HepG2 (cell line): ENCODE data around the gene PGA3. TPM values are rescaled to one million over a fixed set of nuclear protein-coding genes. Genes with fewer than 3 reads are reported as not detected.

ENCODE experiments used
- ASH2L ChIP-seq: fragments of 300-600, 200-600 bp; sonication (generic); IDR thresholded peaks from 2 replicates; pipeline ENCODE4 v1.7.0; 2017; ENCODE audit warnings: low read depth, mild to moderate bottlenecking, moderate library complexity, mixed read lengths, low read length; ENCODE audit not compliant: insufficient read length
- HIVEP1 ChIP-seq: sonication (generic); formaldehyde crosslinking; IDR thresholded peaks from 2 replicates; pipeline ENCODE4 v1.4.0; 2020; ENCODE audit warnings: mild to moderate bottlenecking, missing genetic modification reagents
- HMG20B ChIP-seq: conservative IDR thresholded peaks from 2 replicates; pipeline ENCODE4 v1.6.1; 2016; ENCODE audit warnings: missing genetic modification reagents, missing compliant biosample characterization
- MZF1 ChIP-seq: sonication (generic); formaldehyde crosslinking; IDR thresholded peaks from 2 replicates; pipeline ENCODE4 v1.8.1; 2023; ENCODE audit warnings: mild to moderate bottlenecking, missing genetic modification reagents, borderline replicate concordance
- PHF8 ChIP-seq: sonication (generic); formaldehyde crosslinking; IDR thresholded peaks from 2 replicates; pipeline ENCODE4 v1.5.0; 2020; ENCODE audit warnings: missing genetic modification reagents
- TBP ChIP-seq: sonication (generic); formaldehyde crosslinking; IDR thresholded peaks from 2 replicates; pipeline ENCODE4 v1.5.0; 2020; ENCODE audit warnings: missing genetic modification reagents
- TSC22D2 ChIP-seq: sonication (generic); formaldehyde crosslinking; IDR thresholded peaks from 2 replicates; pipeline ENCODE4 v1.5.1; 2020; ENCODE audit warnings: missing genetic modification reagents, mild to moderate bottlenecking, borderline replicate concordance
- ZC3H13 ChIP-seq: sonication (generic); formaldehyde crosslinking; IDR thresholded peaks from 2 replicates; pipeline ENCODE4 v1.8.1; 2023; ENCODE audit warnings: mild to moderate bottlenecking, missing genetic modification reagents, moderate library complexity
- ZNF160 ChIP-seq: sonication (generic); formaldehyde crosslinking; IDR thresholded peaks from 2 replicates; pipeline ENCODE4 v1.8.0; 2022; ENCODE audit warnings: mild to moderate bottlenecking, inconsistent platforms, missing genetic modification reagents
- ZNF570 ChIP-seq: sonication (generic); formaldehyde crosslinking; IDR thresholded peaks from 2 replicates; pipeline ENCODE4 v1.4.0; 2020; ENCODE audit warnings: mild to moderate bottlenecking, missing genetic modification reagents, borderline replicate concordance
- polyA plus RNA-seq, 8 experiments: library from polyadenylated mRNA; depleted of rRNA in 3 of 8; stranded (reverse) in 7 of 8; unstranded in 1 of 8; fragments of >200 nt; fragmentation: Illumina TruSeq in 4 of 8; extraction: Trizol in 4 of 8; gene quantifications; 2 replicates each; pipeline versions ENCODE4 v1.2.1 to v1.2.3, GENCODE V29; 2011 to 2016; ENCODE audit warnings: low read depth in 4 of 8, missing spikeins in 1 of 8, mixed read lengths in 1 of 8; ENCODE audit not compliant: insufficient read depth in 1 of 8
- total RNA-seq, 5 experiments: library from RNA; depleted of rRNA; stranded (reverse); fragments of >200 nt; fragmentation: Illumina TruSeq; extraction: Trizol; gene quantifications; 2 replicates each; pipeline ENCODE4 v1.2.3, GENCODE V29; 2016; ENCODE audit warnings: low read depth in 1 of 5
- TF ChIP-seq, protein P1 (sequence below): IDR thresholded peaks from 2 replicates; pipeline ENCODE4 v1.6.1; 2016; ENCODE audit warnings: low read depth, missing genetic modification reagents, missing compliant biosample characterization

Gene PGA3
- total and polyA plus RNA-seq, 2 of the 13 experiments (the other 11 are each of a cell fraction or from before 2014, with no cell fraction given): not detected

DNA sequence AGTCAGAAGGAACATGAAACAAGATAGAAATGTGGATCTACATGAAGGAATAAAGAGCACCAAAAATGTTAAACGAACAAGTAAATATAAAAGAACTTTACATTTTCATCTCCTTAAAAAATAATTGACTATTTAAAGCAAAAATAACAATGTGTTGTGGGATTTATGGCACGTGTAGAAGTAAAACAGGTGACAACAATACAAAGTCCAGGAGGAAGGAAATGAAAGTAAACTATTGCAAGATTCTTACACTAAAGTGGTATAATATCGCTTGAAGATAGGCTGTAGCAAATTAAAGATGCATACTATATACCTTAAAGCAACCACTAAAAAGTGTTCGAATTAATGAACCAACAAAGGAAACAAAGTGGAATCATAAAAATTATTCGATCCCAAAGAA, 47.6 kb upstream of the PGA3 start (continued):
- TF ChIP-seq ZNF570 (CRISPR knock-in tag) (no peak), ASH2L (no peak), HIVEP1 (CRISPR knock-in tag) (no peak), HMG20B (CRISPR knock-in tag) (no peak), PHF8 (CRISPR knock-in tag) (no peak), ZC3H13 (CRISPR knock-in tag) (no peak), TSC22D2 (CRISPR knock-in tag) (no peak), ZNF160 (CRISPR knock-in tag) (no peak), TBP (CRISPR knock-in tag) (no peak), MZF1 (no peak)
- TF ChIP-seq, protein P1, sequence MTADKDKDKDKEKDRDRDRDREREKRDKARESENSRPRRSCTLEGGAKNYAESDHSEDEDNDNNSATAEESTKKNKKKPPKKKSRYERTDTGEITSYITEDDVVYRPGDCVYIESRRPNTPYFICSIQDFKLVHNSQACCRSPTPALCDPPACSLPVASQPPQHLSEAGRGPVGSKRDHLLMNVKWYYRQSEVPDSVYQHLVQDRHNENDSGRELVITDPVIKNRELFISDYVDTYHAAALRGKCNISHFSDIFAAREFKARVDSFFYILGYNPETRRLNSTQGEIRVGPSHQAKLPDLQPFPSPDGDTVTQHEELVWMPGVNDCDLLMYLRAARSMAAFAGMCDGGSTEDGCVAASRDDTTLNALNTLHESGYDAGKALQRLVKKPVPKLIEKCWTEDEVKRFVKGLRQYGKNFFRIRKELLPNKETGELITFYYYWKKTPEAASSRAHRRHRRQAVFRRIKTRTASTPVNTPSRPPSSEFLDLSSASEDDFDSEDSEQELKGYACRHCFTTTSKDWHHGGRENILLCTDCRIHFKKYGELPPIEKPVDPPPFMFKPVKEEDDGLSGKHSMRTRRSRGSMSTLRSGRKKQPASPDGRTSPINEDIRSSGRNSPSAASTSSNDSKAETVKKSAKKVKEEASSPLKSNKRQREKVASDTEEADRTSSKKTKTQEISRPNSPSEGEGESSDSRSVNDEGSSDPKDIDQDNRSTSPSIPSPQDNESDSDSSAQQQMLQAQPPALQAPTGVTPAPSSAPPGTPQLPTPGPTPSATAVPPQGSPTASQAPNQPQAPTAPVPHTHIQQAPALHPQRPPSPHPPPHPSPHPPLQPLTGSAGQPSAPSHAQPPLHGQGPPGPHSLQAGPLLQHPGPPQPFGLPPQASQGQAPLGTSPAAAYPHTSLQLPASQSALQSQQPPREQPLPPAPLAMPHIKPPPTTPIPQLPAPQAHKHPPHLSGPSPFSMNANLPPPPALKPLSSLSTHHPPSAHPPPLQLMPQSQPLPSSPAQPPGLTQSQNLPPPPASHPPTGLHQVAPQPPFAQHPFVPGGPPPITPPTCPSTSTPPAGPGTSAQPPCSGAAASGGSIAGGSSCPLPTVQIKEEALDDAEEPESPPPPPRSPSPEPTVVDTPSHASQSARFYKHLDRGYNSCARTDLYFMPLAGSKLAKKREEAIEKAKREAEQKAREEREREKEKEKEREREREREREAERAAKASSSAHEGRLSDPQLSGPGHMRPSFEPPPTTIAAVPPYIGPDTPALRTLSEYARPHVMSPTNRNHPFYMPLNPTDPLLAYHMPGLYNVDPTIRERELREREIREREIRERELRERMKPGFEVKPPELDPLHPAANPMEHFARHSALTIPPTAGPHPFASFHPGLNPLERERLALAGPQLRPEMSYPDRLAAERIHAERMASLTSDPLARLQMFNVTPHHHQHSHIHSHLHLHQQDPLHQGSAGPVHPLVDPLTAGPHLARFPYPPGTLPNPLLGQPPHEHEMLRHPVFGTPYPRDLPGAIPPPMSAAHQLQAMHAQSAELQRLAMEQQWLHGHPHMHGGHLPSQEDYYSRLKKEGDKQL (CRISPR knock-in tag): no peak
- TF ChIP-seq, all 625 proteins: peak for 0
